Endodermal cell (in vitro differentiated cells): Measurements from ENCODE around the gene CLSTN1. TPM values are rescaled to one million over a fixed set of nuclear protein-coding genes. Genes with fewer than 3 reads are reported as not detected.

ENCODE experiments used
- DNase-seq: peaks from one replicate; pipeline ENCODE4 v3.0.0-alpha.2; 2017
- H3K27ac ChIP-seq: 2 replicates; pipeline ENCODE4 v1.5.1; 2013; ENCODE audit warnings: mild to moderate bottlenecking, low read depth, low read length, moderate library complexity
- H3K27me3 ChIP-seq: 2 replicates; pipeline ENCODE4 v1.6.1; 2013; ENCODE audit warnings: mild to moderate bottlenecking, low read length, moderate library complexity; ENCODE audit not compliant: insufficient read depth, control insufficient read depth, poor library complexity, severe bottlenecking
- H3K36me3 ChIP-seq: 2 replicates; pipeline ENCODE4 v1.7.0; 2013; ENCODE audit warnings: mild to moderate bottlenecking, low read length, moderate library complexity; ENCODE audit not compliant: control insufficient read depth, insufficient read depth
- H3K4me1 ChIP-seq: one replicate; pipeline ENCODE4 v1.7.0; 2013; ENCODE audit warnings: low read length; ENCODE audit not compliant: control insufficient read depth, insufficient read depth
- H3K4me3 ChIP-seq: 2 replicates; pipeline ENCODE4 v1.5.1; 2013; ENCODE audit warnings: mild to moderate bottlenecking, low read length, moderate library complexity
- H3K9ac ChIP-seq: 2 replicates; pipeline ENCODE4 v1.6.1; 2013; ENCODE audit warnings: mild to moderate bottlenecking, low read length, moderate library complexity; ENCODE audit not compliant: poor library complexity, severe bottlenecking; ENCODE audit errors: extremely low read depth
- H3K9me3 ChIP-seq: 2 replicates; pipeline ENCODE4 v1.6.1; 2013; ENCODE audit warnings: mild to moderate bottlenecking, low read length, moderate library complexity; ENCODE audit not compliant: control insufficient read depth
- H3K27ac Mint-ChIP-seq: 2 replicates; pipeline ENCODE4 v1.8.0; 2020; ENCODE audit warnings: mixed read lengths
- H3K27me3 Mint-ChIP-seq: 2 replicates; pipeline ENCODE4 v1.8.0; 2021; ENCODE audit warnings: mild to moderate bottlenecking, mixed read lengths; ENCODE audit not compliant: insufficient read depth
- H3K36me3 Mint-ChIP-seq: 2 replicates; pipeline ENCODE4 v1.8.0; 2020; ENCODE audit warnings: low read depth, mixed read lengths
- H3K4me1 Mint-ChIP-seq: 2 replicates; pipeline ENCODE4 v1.8.0; 2020; ENCODE audit warnings: mixed read lengths
- H3K4me3 Mint-ChIP-seq: 2 replicates; pipeline ENCODE4 v1.8.0; 2020; ENCODE audit warnings: mild to moderate bottlenecking, moderate library complexity, mixed read lengths
- H3K9me3 Mint-ChIP-seq: 2 replicates; pipeline ENCODE4 v1.8.0; 2020; ENCODE audit warnings: mild to moderate bottlenecking, mixed read lengths
- WGBS, 2 experiments: methylation state at CpG; one replicate each; pipeline versions ENCODE4 v1.1.5 to v1.1.7; 2013; ENCODE audit warnings: missing lambda C conversion rate in 2 of 2, mixed read lengths in 1 of 2; ENCODE audit not compliant: insufficient coverage in 1 of 2, insufficient read length in 1 of 2; 5-methylcytosine and 5-hydroxymethylcytosine counted together
- total RNA-seq, 2 donors: library from RNA; stranded (reverse); fragmentation: NEBNext Ultra II Directional in 1 of 2; extraction: Animal tissue kit (Norgen Biotek cat#: 25700) in 1 of 2; gene quantifications; 2 replicates in 1 of 2; 3 replicates in 1 of 2; pipeline ENCODE4 v1.2.1, GENCODE V29; 2021
- TF ChIP-seq, protein P1 (sequence below): fragments of 200-600 bp; sonication (generic); conservative IDR thresholded peaks from 2 replicates; pipeline ENCODE4 v1.5.0; 2021; ENCODE audit warnings: antibody characterized with exemption, mild to moderate bottlenecking

Gene CLSTN1
- total RNA-seq, 2 donors from 2014 or later, result 96.6 to 116 TPM

GRCh38 chr1:9853249-9853595 lies 29.5 kb upstream of the CLSTN1 start:
- WGBS, 2 experiments, result 79 to 91% methylated on average over 4 of the region's 4 CpGs
- Histone ChIP-seq H3K9ac (no peak overlapping the region), H3K27me3 (no peaks in the 10 kb centered on the region), H3K4me3 (no peak overlapping the region), H3K4me1 (peaks cover under 1% of the 10 kb centered on the region), H3K36me3 (peaks cover 14% of the 10 kb centered on the region), H3K9me3 (peaks cover 20% of the 10 kb centered on the region), H3K27ac (no peak overlapping the region)
- DNase-seq, result no peak
- Mint-ChIP-seq H3K4me1 (peaks cover 2% of the 10 kb centered on the region), H3K27me3 (no peaks in the 10 kb centered on the region), H3K9me3 (peaks cover 3% of the 10 kb centered on the region), H3K36me3 (peaks cover 26% of the 10 kb centered on the region), H3K4me3 (no peak overlapping the region), H3K27ac (no peak overlapping the region)
- TF ChIP-seq, protein P1, sequence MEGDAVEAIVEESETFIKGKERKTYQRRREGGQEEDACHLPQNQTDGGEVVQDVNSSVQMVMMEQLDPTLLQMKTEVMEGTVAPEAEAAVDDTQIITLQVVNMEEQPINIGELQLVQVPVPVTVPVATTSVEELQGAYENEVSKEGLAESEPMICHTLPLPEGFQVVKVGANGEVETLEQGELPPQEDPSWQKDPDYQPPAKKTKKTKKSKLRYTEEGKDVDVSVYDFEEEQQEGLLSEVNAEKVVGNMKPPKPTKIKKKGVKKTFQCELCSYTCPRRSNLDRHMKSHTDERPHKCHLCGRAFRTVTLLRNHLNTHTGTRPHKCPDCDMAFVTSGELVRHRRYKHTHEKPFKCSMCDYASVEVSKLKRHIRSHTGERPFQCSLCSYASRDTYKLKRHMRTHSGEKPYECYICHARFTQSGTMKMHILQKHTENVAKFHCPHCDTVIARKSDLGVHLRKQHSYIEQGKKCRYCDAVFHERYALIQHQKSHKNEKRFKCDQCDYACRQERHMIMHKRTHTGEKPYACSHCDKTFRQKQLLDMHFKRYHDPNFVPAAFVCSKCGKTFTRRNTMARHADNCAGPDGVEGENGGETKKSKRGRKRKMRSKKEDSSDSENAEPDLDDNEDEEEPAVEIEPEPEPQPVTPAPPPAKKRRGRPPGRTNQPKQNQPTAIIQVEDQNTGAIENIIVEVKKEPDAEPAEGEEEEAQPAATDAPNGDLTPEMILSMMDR, result no peak

DNA sequence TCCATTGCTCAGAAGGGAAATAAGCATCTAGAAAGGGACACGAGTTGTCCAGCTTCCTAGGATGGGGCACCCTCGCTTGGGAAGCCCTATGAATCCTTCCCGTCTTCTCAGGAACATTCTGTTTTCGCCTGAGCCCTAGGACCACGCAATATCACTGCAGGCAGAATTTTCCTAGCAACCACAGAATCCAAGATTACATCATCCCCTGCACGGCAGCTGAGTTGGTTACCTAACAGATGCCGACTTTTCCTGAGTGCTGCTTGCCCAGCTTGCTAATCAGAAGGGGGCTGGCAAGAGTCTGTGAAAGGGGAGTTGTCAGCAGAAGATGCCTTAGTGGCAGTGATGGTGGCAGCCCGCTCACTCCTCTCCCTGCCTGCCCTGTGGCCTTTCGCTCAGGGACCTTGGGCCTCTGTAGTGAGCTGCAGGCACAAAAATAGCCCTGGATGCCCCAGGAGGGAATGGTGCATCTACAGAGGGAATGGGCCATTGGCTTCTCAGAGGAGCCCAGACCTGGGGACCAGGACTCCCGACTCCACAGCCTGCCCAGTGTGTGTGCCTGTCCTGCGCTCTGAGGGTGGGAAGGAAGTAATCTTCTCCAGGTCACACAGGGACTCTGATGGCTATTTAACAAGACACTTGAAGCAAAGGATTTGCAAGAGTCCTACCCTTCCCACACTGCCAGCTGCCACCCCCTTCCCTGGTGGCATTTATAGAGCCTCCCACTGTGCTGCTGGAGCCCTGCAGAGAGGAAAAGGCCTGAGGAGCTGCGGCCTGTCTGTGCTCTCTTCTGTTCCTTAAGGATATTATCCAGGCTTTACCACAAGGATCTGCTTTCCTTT lies 28.9 kb upstream of the CLSTN1 start:
- H3K4me3 Mint-ChIP-seq, result no peak overlapping the region
- no peaks in the 10 kb centered on the region for H3K27me3 ChIP-seq
- H3K36me3 ChIP-seq, result peaks cover 14% of the 10 kb centered on the region
- DNase-seq, result peak; percentile 47
- peaks cover 20% of the 10 kb centered on the region for H3K36me3 Mint-ChIP-seq
- H3K4me1 ChIP-seq, result peaks cover 5% of the 10 kb centered on the region
- H3K9me3 Mint-ChIP-seq, result peaks cover 3% of the 10 kb centered on the region
- peaks cover 7% of the 10 kb centered on the region for H3K4me1 Mint-ChIP-seq
- H3K9ac ChIP-seq, result no peak overlapping the region
- no peaks in the 10 kb centered on the region for H3K27me3 Mint-ChIP-seq
- no peak overlapping the region for H3K27ac Mint-ChIP-seq
- 87 to 92% methylated on average over 9 to 12 of the region's 12 CpGs for WGBS, 2 experiments
- TF ChIP-seq, protein P1, result no peak
- H3K9me3 ChIP-seq, result peaks cover 20% of the 10 kb centered on the region
- H3K4me3 ChIP-seq, result no peak overlapping the region
- H3K27ac ChIP-seq, result peak overlapping the region; percentile 32

DNA sequence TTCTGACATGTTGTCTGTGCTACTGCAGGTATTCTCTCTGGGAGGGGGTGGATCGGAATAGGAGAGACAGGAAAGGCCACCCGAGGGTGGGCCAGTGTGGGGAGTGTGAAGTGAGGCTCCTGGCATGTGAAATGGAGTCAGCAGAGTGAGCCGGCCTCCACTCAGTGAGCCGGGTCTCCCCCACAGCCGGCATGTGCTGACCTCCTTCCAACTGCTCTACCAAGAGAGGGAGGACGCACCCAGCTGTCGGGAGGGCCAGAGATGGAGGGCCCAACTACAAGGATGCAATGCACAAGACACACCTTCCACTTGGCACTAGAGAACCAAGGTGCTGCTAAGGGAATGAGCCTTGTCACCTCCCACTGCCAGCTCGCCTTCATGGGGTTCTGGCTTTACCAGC lies 28.2 kb upstream of the CLSTN1 start:
- H3K4me1 ChIP-seq, result peaks cover 7% of the 10 kb centered on the region
- Mint-ChIP-seq H3K4me1 (peaks cover 12% of the 10 kb centered on the region), H3K27me3 (no peaks in the 10 kb centered on the region), H3K4me3 (no peak overlapping the region), H3K27ac (no peak overlapping the region), H3K36me3 (peaks cover 19% of the 10 kb centered on the region), H3K9me3 (peaks cover 3% of the 10 kb centered on the region)
- peaks cover 20% of the 10 kb centered on the region for H3K9me3 ChIP-seq
- H3K36me3 ChIP-seq, result peaks cover 14% of the 10 kb centered on the region
- H3K4me3 ChIP-seq, result no peak overlapping the region
- 91 to 95% methylated on average over 5 to 8 of the region's 8 CpGs for WGBS, 2 experiments
- no peak for DNase-seq
- TF ChIP-seq, protein P1, result no peak
- no peaks in the 10 kb centered on the region for H3K27me3 ChIP-seq
- H3K9ac ChIP-seq, result no peak overlapping the region
- H3K27ac ChIP-seq, result peak overlapping the region; percentile 32
